ENCODE results near the gene ST8SIA6. TPM values are rescaled to one million over a fixed set of nuclear protein-coding genes. Genes with fewer than 3 reads are reported as not detected.
A peak's percentile ranks its signal among the peaks of the same experiment; 100 is the strongest.

The ST8SIA6 gene
- total and polyA plus RNA-seq, 9 of the 15 experiments (the other 6 are each of a cell fraction or from before 2014, with no cell fraction given): 0.69 to 6.7 (median 5.0) TPM

GRCh38 chr10:17282311-17282710 lies 172.1 kb downstream of the ST8SIA6 start:
- no peak for FAIRE-seq
- CTCF ChIA-PET (ENCODE audit: low intra/inter-chr PET ratio): no interaction called here
- TF ChIP-seq HNRNPK (IDR thresholded peaks at IDR 0.05; ENCODE audit: low read depth, low read length, poor library complexity, severe bottlenecking) (no peak), SIN3A (IDR thresholded peaks at IDR 0.05; ENCODE audit: borderline replicate concordance in 2 of 2, control insufficient read depth in 1 of 2, low read depth in 2 of 2, low read length in 2 of 2) (no peak), ZNF398 (CRISPR knock-in tag; IDR thresholded peaks at IDR 0.05) (no peak), CSDE1 (IDR thresholded peaks at IDR 0.05) (no peak), ZNF324 (CRISPR knock-in tag; IDR thresholded peaks at IDR 0.05) (no peak), CBX5 (IDR thresholded peaks at IDR 0.05; ENCODE audit: borderline replicate concordance, low read depth) (0 out of 2 replicates have a peak, but pooled peaks have one; percentile 62), ZSCAN29 (IDR thresholded peaks at IDR 0.05) (no peak), HNRNPL (IDR thresholded peaks at IDR 0.05; ENCODE audit: low read depth, low read length) (no peak), E2F4 (CRISPR knock-in tag; IDR thresholded peaks at IDR 0.05; ENCODE audit: low read depth) (no peak), ZNF239 (CRISPR knock-in tag; IDR thresholded peaks at IDR 0.05) (no peak), RBM25 (IDR thresholded peaks at IDR 0.05; ENCODE audit: low read depth, low read length, severe bottlenecking) (no peak), ZBTB1 (CRISPR knock-in tag; IDR thresholded peaks at IDR 0.05; ENCODE audit: borderline replicate concordance, low read depth) (no peak), ETV6 (IDR thresholded peaks at IDR 0.05; ENCODE audit: borderline replicate concordance in 1 of 2, low read depth in 2 of 2, low read length in 1 of 2) (no peak), ETV6 (CRISPR knock-in tag; IDR thresholded peaks at IDR 0.05; ENCODE audit: borderline replicate concordance) (no peak)
- TF ChIP-seq, protein P1, sequence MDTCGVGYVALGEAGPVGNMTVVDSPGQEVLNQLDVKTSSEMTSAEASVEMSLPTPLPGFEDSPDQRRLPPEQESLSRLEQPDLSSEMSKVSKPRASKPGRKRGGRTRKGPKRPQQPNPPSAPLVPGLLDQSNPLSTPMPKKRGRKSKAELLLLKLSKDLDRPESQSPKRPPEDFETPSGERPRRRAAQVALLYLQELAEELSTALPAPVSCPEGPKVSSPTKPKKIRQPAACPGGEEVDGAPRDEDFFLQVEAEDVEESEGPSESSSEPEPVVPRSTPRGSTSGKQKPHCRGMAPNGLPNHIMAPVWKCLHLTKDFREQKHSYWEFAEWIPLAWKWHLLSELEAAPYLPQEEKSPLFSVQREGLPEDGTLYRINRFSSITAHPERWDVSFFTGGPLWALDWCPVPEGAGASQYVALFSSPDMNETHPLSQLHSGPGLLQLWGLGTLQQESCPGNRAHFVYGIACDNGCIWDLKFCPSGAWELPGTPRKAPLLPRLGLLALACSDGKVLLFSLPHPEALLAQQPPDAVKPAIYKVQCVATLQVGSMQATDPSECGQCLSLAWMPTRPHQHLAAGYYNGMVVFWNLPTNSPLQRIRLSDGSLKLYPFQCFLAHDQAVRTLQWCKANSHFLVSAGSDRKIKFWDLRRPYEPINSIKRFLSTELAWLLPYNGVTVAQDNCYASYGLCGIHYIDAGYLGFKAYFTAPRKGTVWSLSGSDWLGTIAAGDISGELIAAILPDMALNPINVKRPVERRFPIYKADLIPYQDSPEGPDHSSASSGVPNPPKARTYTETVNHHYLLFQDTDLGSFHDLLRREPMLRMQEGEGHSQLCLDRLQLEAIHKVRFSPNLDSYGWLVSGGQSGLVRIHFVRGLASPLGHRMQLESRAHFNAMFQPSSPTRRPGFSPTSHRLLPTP (IDR thresholded peaks at IDR 0.05; ENCODE audit: borderline replicate concordance, extremely low read depth, insufficient read length): no peak
- TF ChIP-seq, protein P2, sequence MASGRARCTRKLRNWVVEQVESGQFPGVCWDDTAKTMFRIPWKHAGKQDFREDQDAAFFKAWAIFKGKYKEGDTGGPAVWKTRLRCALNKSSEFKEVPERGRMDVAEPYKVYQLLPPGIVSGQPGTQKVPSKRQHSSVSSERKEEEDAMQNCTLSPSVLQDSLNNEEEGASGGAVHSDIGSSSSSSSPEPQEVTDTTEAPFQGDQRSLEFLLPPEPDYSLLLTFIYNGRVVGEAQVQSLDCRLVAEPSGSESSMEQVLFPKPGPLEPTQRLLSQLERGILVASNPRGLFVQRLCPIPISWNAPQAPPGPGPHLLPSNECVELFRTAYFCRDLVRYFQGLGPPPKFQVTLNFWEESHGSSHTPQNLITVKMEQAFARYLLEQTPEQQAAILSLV (tag; IDR thresholded peaks at IDR 0.05): no peak

More at GRCh38 chr10:17282311-17282710, 172.1 kb downstream of the ST8SIA6 start:
- 36% methylated on average over 3 of the region's 3 CpGs for WGBS (ENCODE audit: insufficient coverage, low coverage, missing lambda C conversion rate)
- H3K36me3 ChIP-seq (ENCODE audit: control insufficient read depth, insufficient read depth, low read length): no peaks in the 10 kb centered on the region
- ATAC-seq (no peak), DNase-seq (ENCODE audit: extremely low read depth in 1 of 4, low spot score in 3 of 4) (no peak)
- in situ Hi-C loops (cut with MboI) (loop anchor here (10.0 to 25.0 kb wide), 4 partner anchors 322 to 955 kb away; no protein-coding TSS in a partner anchor), intact Hi-C loops (cut with micrococcal nuclease) (no loop called here)
- no TSS peak for BruUV-seq (replicated peaks)
- H3K9me1 ChIP-seq (ENCODE audit: control insufficient read depth, insufficient read depth, low read length): no peaks in the 10 kb centered on the region
- H3K79me2 ChIP-seq (ENCODE audit: control insufficient read depth, insufficient read depth, low read length): no peaks in the 10 kb centered on the region
- no peak overlapping the region for H3K4me3 ChIP-seq
- H3K27me3 ChIP-seq (ENCODE audit: control insufficient read depth in 2 of 2, insufficient read depth in 2 of 2, low read length in 2 of 2): no peaks in the 10 kb centered on the region
- H3K9me3 ChIP-seq (replicated peaks; ENCODE audit: control insufficient read depth, insufficient read depth, low read depth, low read length): peaks cover 1% of the 10 kb centered on the region
- H3K27ac ChIP-seq (ENCODE audit: extremely low read depth, low read depth, low read length): no peak overlapping the region
- no peak overlapping the region for H2AFZ ChIP-seq (ENCODE audit: low read depth, low read length)
- H3K4me1 ChIP-seq (replicated peaks in 1 of 2; ENCODE audit: control insufficient read depth in 2 of 2, insufficient read depth in 2 of 2, low read length in 2 of 2): no peaks in the 10 kb centered on the region
- no peaks in the 10 kb centered on the region for H4K20me1 ChIP-seq (replicated peaks; ENCODE audit: control insufficient read depth, insufficient read depth, low read length)
- H3K4me2 ChIP-seq (ENCODE audit: insufficient read depth, low read length): no peak overlapping the region
- POLR2A ChIA-PET: no interaction called here
- H3K9ac ChIP-seq (ENCODE audit: insufficient read depth in 1 of 2, low read depth in 2 of 2, low read length in 2 of 2): no peak overlapping the region

All from K562 (cell line).